GM23338 (cell line): ENCODE results near the gene NTNG1. TPM values are rescaled to one million over a fixed set of nuclear protein-coding genes. Genes with fewer than 3 reads are reported as not detected.

Source experiments
- ATAC-seq: fragments of 200-7000 bp; cut with Tn5 transposase; 3 replicates; pipeline ENCODE4 v1.9.1; 2020
- DNase-seq: peaks from one replicate; pipeline ENCODE4 v3.0.0-alpha.2; 2015; ENCODE audit warnings: low spot score
- H2AFZ ChIP-seq: fragments of 200-600 bp; sonication (generic); 2 replicates; pipeline ENCODE4 v1.8.0; 2016; ENCODE audit warnings: antibody characterized with exemption, mild to moderate bottlenecking, moderate library complexity
- H3F3A ChIP-seq: fragments of 200-600 bp; sonication (generic); replicated peaks from 2 replicates; pipeline ENCODE4 v1.8.0; 2017; ENCODE audit warnings: antibody characterized with exemption, mixed run types, low read depth
- H3K27ac ChIP-seq: fragments of 200-600 bp; sonication (generic); 2 replicates; pipeline ENCODE4 v1.6.1; 2016; ENCODE audit warnings: low read depth
- H3K27me3 ChIP-seq: fragments of 200-600 bp; sonication (generic); 2 replicates; pipeline ENCODE4 v1.8.0; 2016; ENCODE audit warnings: mild to moderate bottlenecking, mixed run types, moderate library complexity; ENCODE audit not compliant: insufficient read depth
- H3K36me3 ChIP-seq: fragments of 200-600 bp; sonication (generic); 2 replicates; pipeline ENCODE4 v1.8.0; 2016; ENCODE audit warnings: mild to moderate bottlenecking; ENCODE audit not compliant: insufficient read depth
- H3K4me1 ChIP-seq: fragments of 200-600 bp; sonication (generic); 2 replicates; pipeline ENCODE4 v1.8.0; 2016; ENCODE audit warnings: mild to moderate bottlenecking, moderate library complexity; ENCODE audit not compliant: insufficient read depth
- H3K4me2 ChIP-seq: fragments of 200-600 bp; sonication (generic); 2 replicates; pipeline ENCODE4 v1.7.1; 2017; ENCODE audit warnings: mixed run types
- H3K4me3 ChIP-seq: fragments of 200-600 bp; sonication (generic); 2 replicates; pipeline ENCODE4 v1.6.1; 2016; ENCODE audit warnings: mixed run types
- H3K79me2 ChIP-seq: fragments of 200-600 bp; sonication (generic); replicated peaks from 2 replicates; pipeline ENCODE4 v1.8.0; 2017; ENCODE audit warnings: mild to moderate bottlenecking; ENCODE audit not compliant: insufficient read depth
- H3K9me2 ChIP-seq: fragments of 200-600 bp; sonication (generic); 2 replicates; pipeline ENCODE4 v1.8.0; 2017; ENCODE audit not compliant: insufficient read depth
- H4K20me1 ChIP-seq: fragments of 200-600 bp; sonication (generic); replicated peaks from 2 replicates; pipeline ENCODE4 v1.8.0; 2017; ENCODE audit warnings: mild to moderate bottlenecking; ENCODE audit not compliant: insufficient read depth
- H3K27ac Mint-ChIP-seq: 2 replicates; pipeline ENCODE4 v1.8.0; 2020; ENCODE audit warnings: inconsistent platforms, mild to moderate bottlenecking, moderate library complexity, mixed read lengths
- H3K27me3 Mint-ChIP-seq: 3 replicates; pipeline ENCODE4 v1.8.0; 2022; ENCODE audit warnings: low read depth, mild to moderate bottlenecking, moderate library complexity, mixed read lengths, inconsistent platforms; ENCODE audit not compliant: insufficient read depth, poor library complexity
- H3K36me3 Mint-ChIP-seq: 3 replicates; pipeline ENCODE4 v1.8.0; 2021; ENCODE audit warnings: low read depth, mild to moderate bottlenecking, inconsistent platforms, moderate library complexity, mixed read lengths
- H3K4me1 Mint-ChIP-seq: 3 replicates; pipeline ENCODE4 v1.8.0; 2020; ENCODE audit warnings: mild to moderate bottlenecking, inconsistent platforms, mixed read lengths
- H3K4me3 Mint-ChIP-seq: 3 replicates; pipeline ENCODE4 v1.8.0; 2021; ENCODE audit warnings: moderate library complexity, mild to moderate bottlenecking, inconsistent platforms, mixed read lengths
- H3K9me3 Mint-ChIP-seq: 3 replicates; pipeline ENCODE4 v1.8.0; 2020; ENCODE audit warnings: moderate library complexity, mild to moderate bottlenecking, inconsistent platforms, mixed read lengths
- CREB1 ChIP-seq: fragments of 250-450 bp; sonication (Bioruptor Pico); IDR thresholded peaks from 2 replicates; pipeline ENCODE4 v1.5.0; 2020; ENCODE audit warnings: low read depth, mild to moderate bottlenecking, moderate library complexity
- CTCF ChIP-seq, 2 experiments: fragments of 200-600 bp in 1 of 2; sonication (generic) in 1 of 2; conservative IDR thresholded peaks; 2 replicates each; pipeline versions ENCODE4 v1.5.1 to v1.6.1; 2016 to 2017; ENCODE audit warnings: antibody characterized with exemption in 2 of 2, low read depth in 2 of 2, mild to moderate bottlenecking in 2 of 2, moderate library complexity in 1 of 2
- EZH2 ChIP-seq: fragments of 200-600 bp; sonication (generic); IDR thresholded peaks from one replicate; pipeline ENCODE4 v1.8.0; 2017; ENCODE audit warnings: antibody characterized with exemption, mild to moderate bottlenecking, low read depth; ENCODE audit not compliant: unreplicated experiment
- JUNB ChIP-seq: IDR thresholded peaks from one replicate; pipeline ENCODE4 v1.6.1; 2016; ENCODE audit warnings: antibody characterized with exemption; ENCODE audit not compliant: unreplicated experiment
- NANOG ChIP-seq: IDR thresholded peaks from 2 replicates; pipeline ENCODE4 v1.6.1; 2016; ENCODE audit warnings: antibody characterized with exemption, borderline replicate concordance
- REST ChIP-seq: IDR thresholded peaks from one replicate; pipeline ENCODE4 v1.6.1; 2018; ENCODE audit warnings: antibody characterized with exemption; ENCODE audit not compliant: unreplicated experiment
- ZNF114 ChIP-seq: fragments of 250-450 bp; sonication (Bioruptor Pico); IDR thresholded peaks from 2 replicates; pipeline ENCODE4 v1.5.0; 2020; ENCODE audit warnings: mild to moderate bottlenecking, moderate library complexity
- polyA plus RNA-seq: library from polyadenylated mRNA; unstranded; fragments of >200 nt; fragmentation: Nextera tagmentation; extraction: Ambion mirVana; gene quantifications from 2 replicates; pipeline ENCODE4 v1.2.1, GENCODE V29; 2016
- total RNA-seq: library from RNA; depleted of rRNA; stranded (reverse); fragments of >200 nt; shearing (Covaris generic); gene quantifications from 2 replicates; pipeline ENCODE4 v1.2.3, GENCODE V29; 2014
- TF ChIP-seq, protein P1 (sequence below): IDR thresholded peaks from 2 replicates; pipeline ENCODE4 v1.6.1; 2016; ENCODE audit warnings: antibody characterized with exemption
- TF ChIP-seq, protein P2 (sequence below): fragments of 250-450 bp; sonication (Bioruptor Pico); IDR thresholded peaks from 2 replicates; pipeline ENCODE4 v1.5.0; 2020; ENCODE audit warnings: mild to moderate bottlenecking, moderate library complexity

NTNG1 gene
- total and polyA plus RNA-seq, 2 experiments from 2014 or later: 7.2 to 10.3 TPM

- Histone ChIP-seq H3K9me2 (peaks cover 9% of the 10 kb centered on the region), H2AFZ (no peak overlapping the region), H3K36me3 (no peaks in the 10 kb centered on the region), H3K79me2 (no peaks in the 10 kb centered on the region), H3K4me3 (no peak overlapping the region), H3K27ac (no peak overlapping the region), H3F3A (no peaks in the 10 kb centered on the region), H3K4me1 (peaks cover 13% of the 10 kb centered on the region; the same call in 1 of the 2 replicates), H4K20me1 (no peaks in the 10 kb centered on the region), H3K27me3 (no peaks in the 10 kb centered on the region), H3K4me2 (no peak overlapping the region)
- Mint-ChIP-seq H3K27me3 (peaks cover 2% of the 10 kb centered on the region), H3K9me3 (no peaks in the 10 kb centered on the region), H3K4me1 (peaks cover 6% of the 10 kb centered on the region; the same call in 2 of the 3 replicates), H3K36me3 (no peaks in the 10 kb centered on the region), H3K27ac (0 out of 2 replicates have a peak overlapping the region, but pooled peaks have one; percentile 1), H3K4me3 (no peak overlapping the region)
- TF ChIP-seq, protein P1, sequence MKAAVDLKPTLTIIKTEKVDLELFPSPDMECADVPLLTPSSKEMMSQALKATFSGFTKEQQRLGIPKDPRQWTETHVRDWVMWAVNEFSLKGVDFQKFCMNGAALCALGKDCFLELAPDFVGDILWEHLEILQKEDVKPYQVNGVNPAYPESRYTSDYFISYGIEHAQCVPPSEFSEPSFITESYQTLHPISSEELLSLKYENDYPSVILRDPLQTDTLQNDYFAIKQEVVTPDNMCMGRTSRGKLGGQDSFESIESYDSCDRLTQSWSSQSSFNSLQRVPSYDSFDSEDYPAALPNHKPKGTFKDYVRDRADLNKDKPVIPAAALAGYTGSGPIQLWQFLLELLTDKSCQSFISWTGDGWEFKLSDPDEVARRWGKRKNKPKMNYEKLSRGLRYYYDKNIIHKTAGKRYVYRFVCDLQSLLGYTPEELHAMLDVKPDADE: no peak
- DNase-seq (no peak), ATAC-seq (no peak)
These were observed 123.7 kb downstream of the NTNG1 start for GRCh38 chr1:107264561-107264960.

GRCh38 chr1:107267489-107267888, 126.7 kb downstream of the NTNG1 start:
- no peak overlapping the region for H3K4me3 ChIP-seq
- no peak overlapping the region for H3K27ac ChIP-seq
- Mint-ChIP-seq H3K36me3 (no peaks in the 10 kb centered on the region), H3K27me3 (peaks cover 2% of the 10 kb centered on the region), H3K27ac (no peak overlapping the region), H3K4me3 (no peak overlapping the region), H3K4me1 (peaks cover 6% of the 10 kb centered on the region; the same call in 2 of the 3 replicates), H3K9me3 (no peaks in the 10 kb centered on the region)
- no peak for ATAC-seq
- H3K79me2 ChIP-seq: no peaks in the 10 kb centered on the region
- no peaks in the 10 kb centered on the region for H3K36me3 ChIP-seq
- H3F3A ChIP-seq: no peaks in the 10 kb centered on the region
- no peak overlapping the region for H2AFZ ChIP-seq
- peaks cover 9% of the 10 kb centered on the region for H3K9me2 ChIP-seq
- H4K20me1 ChIP-seq: no peaks in the 10 kb centered on the region
- peaks cover 13% of the 10 kb centered on the region; the same call in 1 of the 2 replicates for H3K4me1 ChIP-seq
- no peak for DNase-seq
- H3K27me3 ChIP-seq: no peaks in the 10 kb centered on the region
- no peak overlapping the region for H3K4me2 ChIP-seq
- TF ChIP-seq REST: no peak
- TF ChIP-seq JUNB: no peak
- TF ChIP-seq, protein P2, sequence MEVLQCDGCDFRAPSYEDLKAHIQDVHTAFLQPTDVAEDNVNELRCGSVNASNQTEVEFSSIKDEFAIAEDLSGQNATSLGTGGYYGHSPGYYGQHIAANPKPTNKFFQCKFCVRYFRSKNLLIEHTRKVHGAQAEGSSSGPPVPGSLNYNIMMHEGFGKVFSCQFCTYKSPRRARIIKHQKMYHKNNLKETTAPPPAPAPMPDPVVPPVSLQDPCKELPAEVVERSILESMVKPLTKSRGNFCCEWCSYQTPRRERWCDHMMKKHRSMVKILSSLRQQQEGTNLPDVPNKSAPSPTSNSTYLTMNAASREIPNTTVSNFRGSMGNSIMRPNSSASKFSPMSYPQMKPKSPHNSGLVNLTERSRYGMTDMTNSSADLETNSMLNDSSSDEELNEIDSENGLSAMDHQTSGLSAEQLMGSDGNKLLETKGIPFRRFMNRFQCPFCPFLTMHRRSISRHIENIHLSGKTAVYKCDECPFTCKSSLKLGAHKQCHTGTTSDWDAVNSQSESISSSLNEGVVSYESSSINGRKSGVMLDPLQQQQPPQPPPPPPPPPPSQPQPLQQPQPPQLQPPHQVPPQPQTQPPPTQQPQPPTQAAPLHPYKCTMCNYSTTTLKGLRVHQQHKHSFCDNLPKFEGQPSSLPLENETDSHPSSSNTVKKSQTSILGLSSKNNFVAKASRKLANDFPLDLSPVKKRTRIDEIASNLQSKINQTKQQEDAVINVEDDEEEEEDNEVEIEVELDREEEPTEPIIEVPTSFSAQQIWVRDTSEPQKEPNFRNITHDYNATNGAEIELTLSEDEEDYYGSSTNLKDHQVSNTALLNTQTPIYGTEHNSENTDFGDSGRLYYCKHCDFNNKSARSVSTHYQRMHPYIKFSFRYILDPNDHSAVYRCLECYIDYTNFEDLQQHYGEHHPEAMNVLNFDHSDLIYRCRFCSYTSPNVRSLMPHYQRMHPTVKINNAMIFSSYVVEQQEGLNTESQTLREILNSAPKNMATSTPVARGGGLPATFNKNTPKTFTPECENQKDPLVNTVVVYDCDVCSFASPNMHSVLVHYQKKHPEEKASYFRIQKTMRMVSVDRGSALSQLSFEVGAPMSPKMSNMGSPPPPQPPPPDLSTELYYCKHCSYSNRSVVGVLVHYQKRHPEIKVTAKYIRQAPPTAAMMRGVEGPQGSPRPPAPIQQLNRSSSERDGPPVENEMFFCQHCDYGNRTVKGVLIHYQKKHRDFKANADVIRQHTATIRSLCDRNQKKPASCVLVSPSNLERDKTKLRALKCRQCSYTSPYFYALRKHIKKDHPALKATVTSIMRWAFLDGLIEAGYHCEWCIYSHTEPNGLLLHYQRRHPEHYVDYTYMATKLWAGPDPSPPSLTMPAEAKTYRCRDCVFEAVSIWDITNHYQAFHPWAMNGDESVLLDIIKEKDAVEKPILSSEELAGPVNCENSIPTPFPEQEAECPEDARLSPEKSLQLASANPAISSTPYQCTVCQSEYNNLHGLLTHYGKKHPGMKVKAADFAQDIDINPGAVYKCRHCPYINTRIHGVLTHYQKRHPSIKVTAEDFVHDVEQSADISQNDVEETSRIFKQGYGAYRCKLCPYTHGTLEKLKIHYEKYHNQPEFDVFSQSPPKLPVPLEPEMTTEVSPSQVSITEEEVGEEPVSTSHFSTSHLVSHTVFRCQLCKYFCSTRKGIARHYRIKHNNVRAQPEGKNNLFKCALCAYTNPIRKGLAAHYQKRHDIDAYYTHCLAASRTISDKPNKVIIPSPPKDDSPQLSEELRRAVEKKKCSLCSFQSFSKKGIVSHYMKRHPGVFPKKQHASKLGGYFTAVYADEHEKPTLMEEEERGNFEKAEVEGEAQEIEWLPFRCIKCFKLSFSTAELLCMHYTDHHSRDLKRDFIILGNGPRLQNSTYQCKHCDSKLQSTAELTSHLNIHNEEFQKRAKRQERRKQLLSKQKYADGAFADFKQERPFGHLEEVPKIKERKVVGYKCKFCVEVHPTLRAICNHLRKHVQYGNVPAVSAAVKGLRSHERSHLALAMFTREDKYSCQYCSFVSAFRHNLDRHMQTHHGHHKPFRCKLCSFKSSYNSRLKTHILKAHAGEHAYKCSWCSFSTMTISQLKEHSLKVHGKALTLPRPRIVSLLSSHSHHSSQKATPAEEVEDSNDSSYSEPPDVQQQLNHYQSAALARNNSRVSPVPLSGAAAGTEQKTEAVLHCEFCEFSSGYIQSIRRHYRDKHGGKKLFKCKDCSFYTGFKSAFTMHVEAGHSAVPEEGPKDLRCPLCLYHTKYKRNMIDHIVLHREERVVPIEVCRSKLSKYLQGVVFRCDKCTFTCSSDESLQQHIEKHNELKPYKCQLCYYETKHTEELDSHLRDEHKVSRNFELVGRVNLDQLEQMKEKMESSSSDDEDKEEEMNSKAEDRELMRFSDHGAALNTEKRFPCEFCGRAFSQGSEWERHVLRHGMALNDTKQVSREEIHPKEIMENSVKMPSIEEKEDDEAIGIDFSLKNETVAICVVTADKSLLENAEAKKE: no peak
- no peak for TF ChIP-seq CTCF (conservative IDR thresholded peaks at IDR 0.05; ENCODE audit: low read depth in 2 of 2)
- TF ChIP-seq ZNF114 (CRISPR knock-in tag): no peak
- TF ChIP-seq EZH2: no peak
- no peak for TF ChIP-seq CREB1
- TF ChIP-seq NANOG: no peak
